ENCODE measurements around the gene PWWP3B.
"Not testable (repeated sequence)": the region's sequence is repeated elsewhere in the genome, so short reads cannot be mapped to it uniquely, and the experiment has no call there.

Gene PWWP3B

GRCh38 chrX:106168107-106168506 lies at the start of gene PWWP3B:
Gene PWWP3B, plus strand, starts transcription at chrX:106168305. Its CDS starts 37,128 bp downstream, at chrX:106205433.
- Mint-ChIP-seq H3K9me3 (no peaks in the 10 kb centered on the region), H3K36me3 (no peaks in the 10 kb centered on the region), H3K27ac (no peak within 1 kb of the TSS), H3K27me3 (no peaks in the 10 kb centered on the region), H3K4me3 (no peak within 1 kb of the TSS), H3K4me1 (no peaks in the 10 kb centered on the region)

- Mint-ChIP-seq H3K36me3 (no peaks in the 10 kb centered on the region), H3K27me3 (no peaks in the 10 kb centered on the region), H3K4me1 (no peaks in the 10 kb centered on the region), H3K27ac (no peak overlapping the region), H3K4me3 (no peak overlapping the region), H3K9me3 (no peaks in the 10 kb centered on the region)
These were observed 29.1 kb upstream of the PWWP3B start for GRCh38 chrX:106139048-106139447.

GRCh38 chrX:106144755-106145639 lies 23.1 kb upstream of the PWWP3B start:
- Mint-ChIP-seq H3K4me3 (no peak overlapping the region), H3K27ac (no peak overlapping the region), H3K27me3 (no peaks in the 10 kb centered on the region), H3K9me3 (no peaks in the 10 kb centered on the region), H3K4me1 (no peaks in the 10 kb centered on the region), H3K36me3 (no peaks in the 10 kb centered on the region)

- H3K4me1 Mint-ChIP-seq: no peaks in the 10 kb centered on the region
- no peaks in the 10 kb centered on the region for H3K9me3 Mint-ChIP-seq
- H3K4me3 Mint-ChIP-seq: no peak overlapping the region
- no peaks in the 10 kb centered on the region for H3K27me3 Mint-ChIP-seq
- H3K27ac Mint-ChIP-seq: no peak overlapping the region
- no peaks in the 10 kb centered on the region for H3K36me3 Mint-ChIP-seq
These were observed 17.4 kb upstream of the PWWP3B start for GRCh38 chrX:106150701-106151100.

- H3K36me3 Mint-ChIP-seq: no peaks in the 10 kb centered on the region
These were observed 8.2 kb upstream of the PWWP3B start for GRCh38 chrX:106159861-106160282.

GRCh38 chrX:106170318-106170717 lies 2.2 kb downstream of the PWWP3B start:
- Mint-ChIP-seq H3K9me3 (no peaks in the 10 kb centered on the region), H3K27ac (no peak overlapping the region), H3K36me3 (no peaks in the 10 kb centered on the region), H3K4me3 (no peak overlapping the region), H3K4me1 (no peaks in the 10 kb centered on the region), H3K27me3 (no peaks in the 10 kb centered on the region)

More at GRCh38 chrX:106159861-106160282, 8.2 kb upstream of the PWWP3B start:
- Mint-ChIP-seq H3K27me3 (no peaks in the 10 kb centered on the region), H3K4me3 (no peak overlapping the region), H3K9me3 (no peaks in the 10 kb centered on the region), H3K27ac (no peak overlapping the region), H3K4me1 (no peaks in the 10 kb centered on the region)

GRCh38 chrX:106171293-106171820 lies 3.3 kb downstream of the PWWP3B start:
- no peak overlapping the region for H3K27ac Mint-ChIP-seq
- no peaks in the 10 kb centered on the region for H3K4me1 Mint-ChIP-seq
- no peaks in the 10 kb centered on the region for H3K36me3 Mint-ChIP-seq
- no peaks in the 10 kb centered on the region for H3K9me3 Mint-ChIP-seq
- H3K4me3 Mint-ChIP-seq: no peak overlapping the region
- no peaks in the 10 kb centered on the region for H3K27me3 Mint-ChIP-seq

GRCh38 chrX:106177106-106177981 lies 9.2 kb downstream of the PWWP3B start:
- Mint-ChIP-seq H3K9me3 (peaks cover 4% of the 10 kb centered on the region), H3K36me3 (no peaks in the 10 kb centered on the region), H3K4me3 (no peak overlapping the region), H3K4me1 (no peaks in the 10 kb centered on the region), H3K27me3 (no peaks in the 10 kb centered on the region), H3K27ac (no peak overlapping the region)

GRCh38 chrX:106177982-106178321 lies 9.8 kb downstream of the PWWP3B start:
- Mint-ChIP-seq H3K27ac (no peak overlapping the region), H3K4me1 (no peaks in the 10 kb centered on the region), H3K4me3 (no peak overlapping the region), H3K27me3 (no peaks in the 10 kb centered on the region), H3K9me3 (peaks cover 4% of the 10 kb centered on the region), H3K36me3 (no peaks in the 10 kb centered on the region)

GRCh38 chrX:106178826-106179225 lies 10.7 kb downstream of the PWWP3B start:
- Mint-ChIP-seq H3K4me3 (no peak overlapping the region), H3K4me1 (no peaks in the 10 kb centered on the region), H3K9me3 (peaks cover 4% of the 10 kb centered on the region), H3K36me3 (no peaks in the 10 kb centered on the region), H3K27ac (no peak overlapping the region), H3K27me3 (no peaks in the 10 kb centered on the region)

GRCh38 chrX:106183685-106184084 lies 15.6 kb downstream of the PWWP3B start:
- not testable (repeated sequence) for H3K27ac Mint-ChIP-seq, H3K9me3 Mint-ChIP-seq, H3K36me3 Mint-ChIP-seq, H3K4me3 Mint-ChIP-seq, H3K4me1 Mint-ChIP-seq, H3K27me3 Mint-ChIP-seq

- no peaks in the 10 kb centered on the region for H3K27me3 Mint-ChIP-seq
- H3K4me3 Mint-ChIP-seq: no peak overlapping the region
- H3K36me3 Mint-ChIP-seq: no peaks in the 10 kb centered on the region
- no peaks in the 10 kb centered on the region for H3K9me3 Mint-ChIP-seq
- no peaks in the 10 kb centered on the region for H3K4me1 Mint-ChIP-seq
- H3K27ac Mint-ChIP-seq: no peak overlapping the region
These were observed 33.5 kb downstream of the PWWP3B start for GRCh38 chrX:106201502-106202178.

GRCh38 chrX:106203315-106203714 lies 35.2 kb downstream of the PWWP3B start:
- Mint-ChIP-seq H3K4me1 (no peaks in the 10 kb centered on the region), H3K27ac (no peak overlapping the region), H3K36me3 (no peaks in the 10 kb centered on the region), H3K27me3 (no peaks in the 10 kb centered on the region), H3K9me3 (no peaks in the 10 kb centered on the region), H3K4me3 (no peak overlapping the region)

GRCh38 chrX:106208154-106208553 lies 40.0 kb downstream of the PWWP3B start:
- Mint-ChIP-seq H3K36me3 (no peaks in the 10 kb centered on the region), H3K27me3 (no peaks in the 10 kb centered on the region), H3K9me3 (no peaks in the 10 kb centered on the region), H3K4me3 (no peak overlapping the region), H3K27ac (no peak overlapping the region), H3K4me1 (no peaks in the 10 kb centered on the region)
